OCI-LY1 (cell line): ENCODE data around the gene KCNMA1.

Experiments used
- H2AFZ ChIP-seq: fragments of 200-600 bp; sonication (generic), shearing (Covaris generic); 2 replicates; pipeline ENCODE4 v1.6.0; 2014; ENCODE audit warnings: antibody characterized with exemption, mild to moderate bottlenecking, low read length
- H3F3A ChIP-seq: fragments of 200-600 bp; sonication (generic), shearing (Covaris generic); 2 replicates; pipeline ENCODE4 v1.6.0; 2014; ENCODE audit warnings: mild to moderate bottlenecking, antibody characterized with exemption, low read length, moderate library complexity; ENCODE audit not compliant: insufficient read depth
- H3K27ac ChIP-seq: fragments of 200-600 bp; sonication (generic); 2 replicates; pipeline ENCODE4 v1.5.1; 2014; ENCODE audit warnings: low read length, mixed run types, mild to moderate bottlenecking, low read depth; ENCODE audit not compliant: poor library complexity, severe bottlenecking
- H3K27me3 ChIP-seq: fragments of 200-600 bp; sonication (generic); 2 replicates; pipeline ENCODE4 v1.6.0; 2014; ENCODE audit warnings: antibody characterized with exemption, mild to moderate bottlenecking, low read length, moderate library complexity; ENCODE audit not compliant: insufficient read depth
- H3K36me3 ChIP-seq: fragments of 200-600 bp; sonication (generic); 2 replicates; pipeline ENCODE4 v1.6.1; 2014; ENCODE audit warnings: mild to moderate bottlenecking, antibody characterized with exemption, low read length, moderate library complexity, mixed read lengths; ENCODE audit not compliant: insufficient read depth
- H3K4me1 ChIP-seq: fragments of 200-600 bp; sonication (generic); 2 replicates; pipeline ENCODE4 v1.5.1; 2014; ENCODE audit warnings: mild to moderate bottlenecking, low read length, moderate library complexity; ENCODE audit not compliant: insufficient read depth, severe bottlenecking
- H3K4me2 ChIP-seq: fragments of 200-600 bp; sonication (generic), shearing (Covaris generic); 2 replicates; pipeline ENCODE4 v1.6.1; 2014; ENCODE audit warnings: low read length
- H3K4me3 ChIP-seq: fragments of 200-600 bp; sonication (generic); 2 replicates; pipeline ENCODE4 v1.5.1; 2014; ENCODE audit warnings: low read length, low read depth, mild to moderate bottlenecking, mixed read lengths; ENCODE audit not compliant: poor library complexity, severe bottlenecking
- H3K79me2 ChIP-seq: fragments of 200-600 bp; shearing (Covaris generic); 2 replicates; pipeline ENCODE4 v1.6.1; 2016; ENCODE audit warnings: mixed run types, low read length, mixed read lengths; ENCODE audit not compliant: insufficient read depth
- H3K9ac ChIP-seq: fragments of 200-600 bp; sonication (generic), shearing (Covaris generic); 2 replicates; pipeline ENCODE4 v1.6.1; 2014; ENCODE audit warnings: mild to moderate bottlenecking, low read length, mixed read lengths
- H3K9me2 ChIP-seq: fragments of 200-600 bp; sonication (generic), shearing (Covaris generic); 2 replicates; pipeline ENCODE4 v1.6.1; 2014; ENCODE audit warnings: low read depth, mild to moderate bottlenecking, low read length, mixed read lengths
- H3K9me3 ChIP-seq: fragments of 200-600 bp; shearing (Covaris generic); 2 replicates; pipeline ENCODE4 v1.6.1; 2014; ENCODE audit warnings: low read length, mixed read lengths
- H4K20me1 ChIP-seq: fragments of 200-600 bp; sonication (generic), shearing (Covaris generic); 2 replicates; pipeline ENCODE4 v1.6.0; 2016; ENCODE audit warnings: mild to moderate bottlenecking, low read length; ENCODE audit not compliant: insufficient read depth
- CTCF ChIP-seq: fragments of 200-600 bp; sonication (generic), shearing (Covaris generic); IDR thresholded peaks from 2 replicates; pipeline ENCODE4 v1.5.1; 2017; ENCODE audit warnings: mild to moderate bottlenecking, antibody characterized with exemption, low read length, moderate library complexity, mixed read lengths
- EZH2 ChIP-seq: fragments of 200-600 bp; sonication (generic), shearing (Covaris generic); IDR thresholded peaks from 2 replicates; pipeline ENCODE4 v1.8.0; 2017; ENCODE audit warnings: borderline replicate concordance, mixed run types, mild to moderate bottlenecking, antibody characterized with exemption, low read length, moderate library complexity, mixed read lengths

KCNMA1 gene

GRCh38 chr10:77678146-77678545, 40.5 kb upstream of the KCNMA1 start:
- H3K4me2 ChIP-seq: no peak overlapping the region
- H3K9me2 ChIP-seq: no peaks in the 10 kb centered on the region
- H3K27me3 ChIP-seq: no peaks in the 10 kb centered on the region
- H3K4me3 ChIP-seq: no peak overlapping the region
- no peaks in the 10 kb centered on the region for H4K20me1 ChIP-seq
- no peak overlapping the region for H3K9ac ChIP-seq
- H3K79me2 ChIP-seq: no peaks in the 10 kb centered on the region
- H3K36me3 ChIP-seq: no peaks in the 10 kb centered on the region
- no peaks in the 10 kb centered on the region for H3F3A ChIP-seq
- H2AFZ ChIP-seq: no peak overlapping the region
- H3K4me1 ChIP-seq: no peaks in the 10 kb centered on the region
- H3K27ac ChIP-seq: no peak overlapping the region
- TF ChIP-seq EZH2 (no peak), CTCF (no peak)
- no peaks in the 10 kb centered on the region for H3K9me3 ChIP-seq

GRCh38 chr10:77675347-77675746, 37.7 kb upstream of the KCNMA1 start:
- H3K9me2 ChIP-seq: no peaks in the 10 kb centered on the region
- TF ChIP-seq CTCF (no peak), EZH2 (no peak)

GRCh38 chr10:77673515-77674140, 36.0 kb upstream of the KCNMA1 start:
- Histone ChIP-seq H3K27me3 (no peaks in the 10 kb centered on the region), H3F3A (no peaks in the 10 kb centered on the region), H3K79me2 (no peaks in the 10 kb centered on the region), H3K4me2 (no peak overlapping the region), H4K20me1 (no peaks in the 10 kb centered on the region), H3K9ac (no peak overlapping the region), H3K27ac (no peak overlapping the region), H3K9me3 (no peaks in the 10 kb centered on the region), H3K4me1 (no peaks in the 10 kb centered on the region), H3K9me2 (no peaks in the 10 kb centered on the region), H3K4me3 (no peak overlapping the region), H2AFZ (no peak overlapping the region), H3K36me3 (no peaks in the 10 kb centered on the region)
- TF ChIP-seq CTCF (no peak), EZH2 (no peak)

More at GRCh38 chr10:77675347-77675746, 37.7 kb upstream of the KCNMA1 start:
- Histone ChIP-seq H3K36me3 (no peaks in the 10 kb centered on the region), H3F3A (no peaks in the 10 kb centered on the region), H3K27me3 (no peaks in the 10 kb centered on the region), H3K4me3 (no peak overlapping the region), H4K20me1 (no peaks in the 10 kb centered on the region), H2AFZ (no peak overlapping the region), H3K27ac (no peak overlapping the region), H3K4me1 (no peaks in the 10 kb centered on the region), H3K9ac (no peak overlapping the region), H3K9me3 (no peaks in the 10 kb centered on the region), H3K4me2 (no peak overlapping the region), H3K79me2 (no peaks in the 10 kb centered on the region)
